H9 (cell line): Measurements from ENCODE around the gene SERBP1. TPM values are rescaled to one million over a fixed set of nuclear protein-coding genes. Genes with fewer than 3 reads are reported as not detected.

Experiments used
- DNase-seq: peaks from one replicate; pipeline ENCODE4 v3.0.0-alpha.2; 2017
- H2AFZ ChIP-seq: one replicate; pipeline ENCODE4 v1.6.1; 2013; ENCODE audit warnings: mild to moderate bottlenecking, low read length, control low read depth, moderate library complexity
- H2AK5ac ChIP-seq: 2 replicates; pipeline ENCODE4 v1.6.1; 2013; ENCODE audit warnings: low read length, control low read depth, mixed read lengths; ENCODE audit not compliant: insufficient read length
- H2BK120ac ChIP-seq: one replicate; pipeline ENCODE4 v1.6.1; 2013; ENCODE audit warnings: low read depth, mild to moderate bottlenecking, low read length, control low read depth, inconsistent platforms; ENCODE audit not compliant: poor library complexity, severe bottlenecking
- H2BK12ac ChIP-seq: 2 replicates; pipeline ENCODE4 v1.6.1; 2013; ENCODE audit warnings: low read length, control low read depth, mixed read lengths, low read depth; ENCODE audit not compliant: insufficient read length
- H2BK15ac ChIP-seq: 2 replicates; pipeline ENCODE4 v1.6.1; 2013; ENCODE audit warnings: low read depth, low read length, control low read depth
- H2BK20ac ChIP-seq: one replicate; pipeline ENCODE4 v1.6.1; 2013; ENCODE audit warnings: low read depth, mild to moderate bottlenecking, low read length, control low read depth, inconsistent platforms; ENCODE audit not compliant: poor library complexity, severe bottlenecking
- H2BK5ac ChIP-seq: 2 replicates; pipeline ENCODE4 v1.6.1; 2013; ENCODE audit warnings: low read length, control low read depth, mixed read lengths; ENCODE audit not compliant: insufficient read length
- H3K14ac ChIP-seq: 2 replicates; pipeline ENCODE4 v1.6.1; 2013; ENCODE audit warnings: low read length, control low read depth; ENCODE audit not compliant: insufficient read depth
- H3K18ac ChIP-seq: 2 replicates; pipeline ENCODE4 v1.6.1; 2013; ENCODE audit warnings: low read depth, mild to moderate bottlenecking, mixed read lengths, low read length, control low read depth; ENCODE audit not compliant: insufficient read length
- H3K23ac ChIP-seq: 2 replicates; pipeline ENCODE4 v1.6.1; 2013; ENCODE audit warnings: low read length, control low read depth, mixed read lengths, low read depth; ENCODE audit not compliant: insufficient read length
- H3K23me2 ChIP-seq: 2 replicates; pipeline ENCODE4 v1.6.1; 2013; ENCODE audit warnings: low read depth, mild to moderate bottlenecking, mixed read lengths, low read length, control low read depth; ENCODE audit not compliant: insufficient read length, poor library complexity, severe bottlenecking
- H3K27ac ChIP-seq: 2 replicates; pipeline ENCODE4 v1.5.1; 2013; ENCODE audit warnings: low read length, control low read depth, mixed read lengths, low read depth; ENCODE audit not compliant: insufficient read length
- H3K27me3 ChIP-seq: 2 replicates; pipeline ENCODE4 v1.6.1; 2013; ENCODE audit warnings: low read length, control low read depth, inconsistent platforms; ENCODE audit not compliant: insufficient read depth
- H3K4ac ChIP-seq: 2 replicates; pipeline ENCODE4 v1.6.1; 2013; ENCODE audit warnings: low read depth, mild to moderate bottlenecking, control low read depth, inconsistent platforms, low read length, moderate library complexity
- H3K4me1 ChIP-seq: 2 replicates; pipeline ENCODE4 v1.6.1; 2013; ENCODE audit warnings: low read length, control low read depth, inconsistent platforms; ENCODE audit not compliant: insufficient read depth
- H3K4me2 ChIP-seq: 2 replicates; pipeline ENCODE4 v1.6.1; 2013; ENCODE audit warnings: low read length, control low read depth, mixed read lengths; ENCODE audit not compliant: insufficient read length, insufficient read depth
- H3K56ac ChIP-seq: 2 replicates; pipeline ENCODE4 v1.6.1; 2013; ENCODE audit warnings: low read depth, mild to moderate bottlenecking, mixed read lengths, low read length, control low read depth; ENCODE audit not compliant: insufficient read length
- H3K79me1 ChIP-seq: 2 replicates; pipeline ENCODE4 v1.6.1; 2013; ENCODE audit warnings: low read depth, mild to moderate bottlenecking, moderate library complexity, low read length, control low read depth, inconsistent platforms; ENCODE audit not compliant: insufficient read depth, poor library complexity, severe bottlenecking
- H3K79me2 ChIP-seq: 2 replicates; pipeline ENCODE4 v1.6.1; 2013; ENCODE audit warnings: low read length, control low read depth, inconsistent platforms; ENCODE audit not compliant: insufficient read depth
- H3K9ac ChIP-seq: 2 replicates; pipeline ENCODE4 v1.6.1; 2013; ENCODE audit warnings: low read length, control low read depth, mixed read lengths; ENCODE audit not compliant: insufficient read length; ENCODE audit errors: extremely low read depth
- H3K9me3 ChIP-seq: one replicate; pipeline ENCODE4 v1.6.1; 2013; ENCODE audit warnings: low read depth, low read length, inconsistent platforms; ENCODE audit not compliant: control insufficient read depth
- H3T11ph ChIP-seq: one replicate; pipeline ENCODE4 v1.6.1; 2013; ENCODE audit warnings: mild to moderate bottlenecking, low read length, control low read depth, inconsistent platforms
- H4K20me1 ChIP-seq: one replicate; pipeline ENCODE4 v1.6.1; 2013; ENCODE audit not compliant: control insufficient read depth, insufficient read length, insufficient read depth
- H4K5ac ChIP-seq: 2 replicates; pipeline ENCODE4 v1.6.1; 2013; ENCODE audit warnings: low read depth, mild to moderate bottlenecking, mixed read lengths, low read length, control low read depth; ENCODE audit not compliant: insufficient read length
- H4K8ac ChIP-seq: replicated peaks from 2 replicates; pipeline ENCODE4 v1.6.1; 2013; ENCODE audit warnings: low read length, control low read depth, mixed read lengths, low read depth; ENCODE audit not compliant: insufficient read length
- H4K91ac ChIP-seq: 2 replicates; pipeline ENCODE4 v1.6.1; 2013; ENCODE audit warnings: low read depth, mild to moderate bottlenecking, moderate library complexity, mixed read lengths, low read length, control low read depth; ENCODE audit not compliant: insufficient read length
- H3K27ac Mint-ChIP-seq, 3 experiments: 2 replicates in 2 of 3; 3 replicates in 1 of 3; pipeline ENCODE4 v1.8.0; 2020 to 2021; ENCODE audit warnings: mixed read lengths in 3 of 3, mild to moderate bottlenecking in 1 of 3, moderate library complexity in 1 of 3
- H3K27me3 Mint-ChIP-seq: 2 replicates; pipeline ENCODE4 v1.8.0; 2021; ENCODE audit warnings: low read depth, mild to moderate bottlenecking, moderate library complexity, mixed read lengths
- H3K36me3 Mint-ChIP-seq, 3 experiments: 2 replicates in 2 of 3; 3 replicates in 1 of 3; pipeline ENCODE4 v1.8.0; 2020 to 2021; ENCODE audit warnings: low read depth in 3 of 3, mixed read lengths in 3 of 3; ENCODE audit not compliant: insufficient read depth in 1 of 3
- H3K4me1 Mint-ChIP-seq, 2 experiments: 2 replicates each; pipeline ENCODE4 v1.8.0; 2020; ENCODE audit warnings: mixed read lengths in 2 of 2
- H3K4me3 Mint-ChIP-seq, 2 experiments: 2 replicates in 1 of 2; 3 replicates in 1 of 2; pipeline ENCODE4 v1.8.0; 2020 to 2021; ENCODE audit warnings: mild to moderate bottlenecking in 2 of 2, mixed read lengths in 2 of 2, moderate library complexity in 1 of 2
- H3K9me3 Mint-ChIP-seq, 2 experiments: 2 replicates in 1 of 2; 3 replicates in 1 of 2; pipeline ENCODE4 v1.8.0; 2020; ENCODE audit warnings: mild to moderate bottlenecking in 2 of 2, mixed read lengths in 2 of 2, moderate library complexity in 1 of 2
- WGBS: extraction: QIAGEN DNeasy Blood & Tissue Kit; methylation state at CpG from one replicate; pipeline ENCODE4 v1.1.7; 2013; ENCODE audit warnings: missing lambda C conversion rate, low lambda C conversion rate, mixed read lengths; ENCODE audit not compliant: insufficient read length; ENCODE audit errors: extremely low coverage; 5-methylcytosine and 5-hydroxymethylcytosine counted together
- total RNA-seq: library from RNA; stranded (reverse); gene quantifications from 2 replicates; pipeline ENCODE4 v1.2.1, GENCODE V29; 2021
- TF ChIP-seq, protein P1 (sequence below): fragments of 200-600 bp; sonication (generic); conservative IDR thresholded peaks from 3 replicates; pipeline ENCODE4 v1.8.0; 2021; ENCODE audit warnings: antibody characterized with exemption, mild to moderate bottlenecking

SERBP1 gene
- total RNA-seq, 1 experiment from 2014 or later, result 495 TPM

DNA sequence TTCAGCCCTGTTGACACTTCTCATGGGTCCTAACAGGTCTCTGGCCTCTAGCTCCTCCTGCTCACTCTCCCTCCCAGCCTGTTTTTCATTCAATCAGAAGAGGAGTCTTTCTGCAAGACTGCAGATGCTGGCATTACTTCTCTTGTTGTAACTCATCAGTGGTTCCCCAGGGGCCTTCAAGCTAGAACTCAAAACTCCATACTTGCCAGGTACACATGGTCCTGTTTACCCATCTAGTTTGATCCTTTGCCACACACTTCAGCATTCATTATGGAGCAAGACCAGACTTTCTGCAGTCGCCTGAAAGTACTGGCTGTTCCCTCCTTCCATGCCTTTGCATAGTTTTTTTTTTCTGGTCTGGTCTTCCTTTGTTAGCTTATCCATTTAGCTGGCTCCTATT is 47.9 kb downstream of the SERBP1 start:
- no peak overlapping the region for H3K18ac ChIP-seq
- no peak overlapping the region for H2AK5ac ChIP-seq
- no peak overlapping the region for H3K14ac ChIP-seq
- H3K27ac ChIP-seq, result no peak overlapping the region
- H4K8ac ChIP-seq, result no peak overlapping the region
- no peak for DNase-seq
- H3K79me1 ChIP-seq, result no peaks in the 10 kb centered on the region
- WGBS, result no CpG with 5 or more reads among the region's 1 CpG
- Mint-ChIP-seq H3K36me3 (peaks cover 40 to 43% (median 43%) of the 10 kb centered on the region in 3 experiments), H3K9me3 (peaks cover 40 to 41% of the 10 kb centered on the region in 2 experiments), H3K27me3 (peaks cover 2% of the 10 kb centered on the region; the same call in 1 of the 2 replicates), H3K4me3 (no peak overlapping the region), H3K4me1 (peaks cover 5 to 9% of the 10 kb centered on the region in 2 experiments), H3K27ac (no peak overlapping the region)
- no peak overlapping the region for H4K5ac ChIP-seq
- H2BK20ac ChIP-seq, result no peak overlapping the region
- no peaks in the 10 kb centered on the region; the same call in 1 of the 2 replicates for H3K4me1 ChIP-seq
- no peak overlapping the region for H3K9ac ChIP-seq
- no peaks in the 10 kb centered on the region for H3K79me2 ChIP-seq
- no peak overlapping the region for H2BK120ac ChIP-seq
- TF ChIP-seq, protein P1, sequence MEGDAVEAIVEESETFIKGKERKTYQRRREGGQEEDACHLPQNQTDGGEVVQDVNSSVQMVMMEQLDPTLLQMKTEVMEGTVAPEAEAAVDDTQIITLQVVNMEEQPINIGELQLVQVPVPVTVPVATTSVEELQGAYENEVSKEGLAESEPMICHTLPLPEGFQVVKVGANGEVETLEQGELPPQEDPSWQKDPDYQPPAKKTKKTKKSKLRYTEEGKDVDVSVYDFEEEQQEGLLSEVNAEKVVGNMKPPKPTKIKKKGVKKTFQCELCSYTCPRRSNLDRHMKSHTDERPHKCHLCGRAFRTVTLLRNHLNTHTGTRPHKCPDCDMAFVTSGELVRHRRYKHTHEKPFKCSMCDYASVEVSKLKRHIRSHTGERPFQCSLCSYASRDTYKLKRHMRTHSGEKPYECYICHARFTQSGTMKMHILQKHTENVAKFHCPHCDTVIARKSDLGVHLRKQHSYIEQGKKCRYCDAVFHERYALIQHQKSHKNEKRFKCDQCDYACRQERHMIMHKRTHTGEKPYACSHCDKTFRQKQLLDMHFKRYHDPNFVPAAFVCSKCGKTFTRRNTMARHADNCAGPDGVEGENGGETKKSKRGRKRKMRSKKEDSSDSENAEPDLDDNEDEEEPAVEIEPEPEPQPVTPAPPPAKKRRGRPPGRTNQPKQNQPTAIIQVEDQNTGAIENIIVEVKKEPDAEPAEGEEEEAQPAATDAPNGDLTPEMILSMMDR, result no peak
- no peaks in the 10 kb centered on the region for H3K27me3 ChIP-seq
- no peak overlapping the region for H4K91ac ChIP-seq
- H3K56ac ChIP-seq, result no peak overlapping the region
- no peaks in the 10 kb centered on the region for H3K23me2 ChIP-seq
- no peak overlapping the region for H2AFZ ChIP-seq
- no peak overlapping the region for H3K4me2 ChIP-seq
- H2BK15ac ChIP-seq, result no peak overlapping the region
- peaks cover 9% of the 10 kb centered on the region for H3K9me3 ChIP-seq
- no peaks in the 10 kb centered on the region for H4K20me1 ChIP-seq
- no peak overlapping the region for H2BK12ac ChIP-seq
- no peak overlapping the region for H3K23ac ChIP-seq
- no peak overlapping the region for H2BK5ac ChIP-seq
- no peak overlapping the region for H3K4ac ChIP-seq
- no peak overlapping the region for H3T11ph ChIP-seq
